GM12875 (cell line): ENCODE measurements around the gene CUBN.

ENCODE experiments used
- H3K4me3 ChIP-seq: one replicate; pipeline ENCODE4 v1.5.1; 2011; ENCODE audit warnings: low read depth, low read length, control low read depth
- CTCF ChIP-seq: IDR thresholded peaks from 2 replicates; pipeline ENCODE4 v1.5.1; 2011; ENCODE audit warnings: low read depth, mild to moderate bottlenecking, control low read depth, inconsistent platforms, low read length, moderate library complexity, borderline replicate concordance; ENCODE audit not compliant: insufficient read depth

The CUBN gene

GRCh38 chr10:16852624-16853023, 277.0 kb downstream of the CUBN start:
- H3K4me3 ChIP-seq, result no peak overlapping the region
- TF ChIP-seq CTCF, result no peak

DNA sequence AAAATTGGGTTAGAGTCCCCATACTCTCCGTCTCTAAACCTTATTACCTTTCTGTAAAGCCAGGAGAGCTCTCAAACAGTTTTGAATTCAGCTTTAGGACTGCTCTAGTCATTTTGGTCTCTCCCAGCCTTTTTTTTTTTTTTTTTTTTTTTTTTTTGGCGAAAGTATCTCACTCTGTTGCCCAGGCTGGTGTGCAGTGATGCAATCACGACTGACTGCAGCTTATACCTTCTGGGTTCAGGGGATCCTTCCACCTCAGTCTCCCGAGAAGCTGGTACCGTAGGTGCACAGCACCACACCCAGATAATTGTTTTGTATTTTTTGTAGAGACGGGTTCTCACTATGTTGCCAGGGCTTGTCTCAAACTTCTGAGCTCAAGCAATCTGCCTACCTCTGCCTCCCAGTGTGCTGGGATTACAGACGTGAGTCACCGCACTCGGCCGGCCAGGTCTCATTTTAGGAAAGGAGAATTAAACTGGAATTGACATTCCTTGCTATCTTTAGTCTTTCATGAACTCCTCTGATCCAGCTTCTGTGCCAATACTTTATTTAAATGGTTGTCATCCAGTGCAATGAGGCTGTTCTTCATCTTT, 281.0 kb downstream of the CUBN start:
- no peak overlapping the region for H3K4me3 ChIP-seq
- no peak for TF ChIP-seq CTCF

DNA sequence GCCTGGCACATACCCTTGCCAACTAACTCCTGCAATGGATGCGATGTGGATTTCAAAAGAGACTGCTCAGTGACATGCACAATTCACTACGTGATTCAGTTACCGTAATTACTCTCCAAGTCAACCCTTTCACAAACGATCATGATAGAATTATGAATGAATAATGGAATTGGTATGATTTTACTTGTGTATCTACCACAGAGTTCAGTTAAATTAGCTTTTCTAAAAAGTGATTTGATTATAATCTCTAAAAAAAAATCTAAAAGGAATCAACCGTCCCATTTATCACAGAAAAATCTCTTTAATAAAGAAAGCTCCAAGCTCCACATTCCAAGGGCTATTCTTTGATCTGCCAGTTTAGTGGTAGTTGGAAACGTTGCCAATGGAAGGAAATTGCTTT, 282.0 kb downstream of the CUBN start:
- no peak overlapping the region for H3K4me3 ChIP-seq
- TF ChIP-seq CTCF, result no peak

- no peak overlapping the region for H3K4me3 ChIP-seq
- TF ChIP-seq CTCF, result no peak
These were observed 284.4 kb downstream of the CUBN start for GRCh38 chr10:16845248-16845647.

DNA sequence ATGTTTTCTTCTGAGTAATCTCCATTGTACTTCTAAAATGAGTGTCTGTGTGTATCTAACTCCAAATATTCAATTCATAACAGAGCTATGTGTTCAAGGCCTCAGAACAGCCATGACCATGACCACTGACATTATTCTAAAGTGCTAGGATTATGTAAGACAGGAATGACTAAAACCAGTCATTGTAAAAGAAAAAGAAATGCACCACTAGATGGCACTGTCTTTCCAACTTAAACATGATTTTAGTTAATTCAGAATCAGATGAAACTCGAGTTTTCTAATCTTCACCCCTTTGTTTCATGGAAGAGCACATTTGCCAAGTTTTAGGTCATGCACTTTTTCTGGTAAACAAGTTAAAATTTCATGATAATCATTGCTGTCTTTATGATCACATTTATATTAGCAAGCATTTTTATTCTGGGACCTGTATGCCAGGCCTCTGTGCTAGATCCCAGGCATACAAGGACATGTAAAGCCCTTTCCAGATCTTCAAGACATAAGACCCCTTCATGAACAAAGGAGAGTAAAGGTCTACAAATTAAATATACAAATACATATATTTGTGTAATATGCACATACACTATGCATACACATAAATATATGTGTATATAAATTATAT, 286.2 kb downstream of the CUBN start:
- H3K4me3 ChIP-seq, result no peak overlapping the region
- 0 out of 2 replicates have a peak, but pooled peaks have one; percentile 5 for TF ChIP-seq CTCF

GRCh38 chr10:16835228-16835627, 294.4 kb downstream of the CUBN start:
- TF ChIP-seq CTCF, result no peak
- no peak overlapping the region for H3K4me3 ChIP-seq
